ENCODE results near the gene RSBN1.

DNA sequence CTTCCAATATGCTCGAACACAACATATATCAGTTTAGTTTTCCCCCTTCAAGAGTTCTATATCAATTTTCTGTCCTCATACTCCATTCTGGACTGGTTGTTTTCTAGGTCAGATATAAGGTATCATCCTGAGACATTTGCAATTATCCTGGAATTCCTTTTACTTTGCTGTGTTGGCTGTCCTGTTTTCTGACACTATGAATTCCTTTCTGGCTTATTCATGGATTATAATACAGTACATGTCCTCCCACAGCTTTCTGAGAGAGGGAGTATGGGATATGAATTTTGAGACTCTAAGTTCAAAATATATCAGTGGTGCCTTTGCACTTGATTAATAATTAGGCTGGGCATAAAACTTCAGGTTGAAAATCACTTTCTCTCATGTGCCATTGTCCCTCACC lies 64.9 kb downstream of the RSBN1 start:
- TF ChIP-seq, protein P1, sequence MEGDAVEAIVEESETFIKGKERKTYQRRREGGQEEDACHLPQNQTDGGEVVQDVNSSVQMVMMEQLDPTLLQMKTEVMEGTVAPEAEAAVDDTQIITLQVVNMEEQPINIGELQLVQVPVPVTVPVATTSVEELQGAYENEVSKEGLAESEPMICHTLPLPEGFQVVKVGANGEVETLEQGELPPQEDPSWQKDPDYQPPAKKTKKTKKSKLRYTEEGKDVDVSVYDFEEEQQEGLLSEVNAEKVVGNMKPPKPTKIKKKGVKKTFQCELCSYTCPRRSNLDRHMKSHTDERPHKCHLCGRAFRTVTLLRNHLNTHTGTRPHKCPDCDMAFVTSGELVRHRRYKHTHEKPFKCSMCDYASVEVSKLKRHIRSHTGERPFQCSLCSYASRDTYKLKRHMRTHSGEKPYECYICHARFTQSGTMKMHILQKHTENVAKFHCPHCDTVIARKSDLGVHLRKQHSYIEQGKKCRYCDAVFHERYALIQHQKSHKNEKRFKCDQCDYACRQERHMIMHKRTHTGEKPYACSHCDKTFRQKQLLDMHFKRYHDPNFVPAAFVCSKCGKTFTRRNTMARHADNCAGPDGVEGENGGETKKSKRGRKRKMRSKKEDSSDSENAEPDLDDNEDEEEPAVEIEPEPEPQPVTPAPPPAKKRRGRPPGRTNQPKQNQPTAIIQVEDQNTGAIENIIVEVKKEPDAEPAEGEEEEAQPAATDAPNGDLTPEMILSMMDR (IDR thresholded peaks at IDR 0.05), result no peak
- no peak for TF ChIP-seq POLR2A (IDR thresholded peaks at IDR 0.05)

All from gastroesophageal sphincter (tissue), 3 donors.